ENCODE results near the gene PDE4D.

- TF ChIP-seq CTCF (conservative IDR thresholded peaks at IDR 0.05 in 1 of 2, IDR thresholded peaks at IDR 0.05 in 1 of 2; ENCODE audit: extremely low read depth in 1 of 2, insufficient read depth in 1 of 2, low read depth in 1 of 2, low read length in 2 of 2), result no peak
- TF ChIP-seq EZH2 (IDR thresholded peaks at IDR 0.05; ENCODE audit: borderline replicate concordance, low read length), result no peak
Observed at GRCh38 chr5:59128646-59129290, 764.8 kb downstream of the PDE4D start.
